C1 segment of cervical spinal cord (tissue), 14 donors: ENCODE results near the gene DENND4C.
"Not testable (repeated sequence)": the region's sequence is repeated elsewhere in the genome, so short reads cannot be mapped to it uniquely, and the experiment has no call there.

Source experiments
- DNase-seq, 14 donors: peaks; one replicate each; lab custom pipeline; 2025; lab: John Stamatoyannopoulos, UW

DENND4C gene

DNA sequence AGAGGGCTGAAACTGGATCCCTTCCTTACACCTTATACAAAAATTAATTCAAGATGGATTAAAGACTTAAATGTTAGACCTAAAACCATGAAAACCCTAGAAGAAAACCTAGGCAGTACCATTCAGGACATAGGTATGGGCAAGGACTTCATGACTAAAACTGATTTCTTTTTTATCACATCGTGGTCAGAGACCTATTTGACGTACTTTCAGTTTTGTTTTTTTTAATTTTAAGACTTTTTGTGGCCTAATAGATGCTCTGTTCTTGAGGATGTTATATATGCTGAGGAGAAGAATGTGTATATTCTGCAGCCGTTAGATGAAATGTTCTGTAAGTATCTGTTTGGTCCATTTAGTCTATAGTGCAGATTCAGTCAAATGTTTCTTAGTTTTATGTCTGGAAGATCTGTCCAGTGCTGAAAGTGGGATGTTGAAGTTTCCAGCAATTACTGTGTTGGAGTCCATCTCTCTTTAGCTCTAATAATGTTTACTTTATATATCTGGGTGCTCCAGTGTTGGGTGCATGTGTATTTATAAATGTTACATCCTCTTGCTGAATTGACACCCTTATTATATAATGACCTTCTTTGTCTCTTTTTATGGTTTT is 36.4 kb downstream of the DENND4C start:
- not testable (repeated sequence) for DNase-seq

DNA sequence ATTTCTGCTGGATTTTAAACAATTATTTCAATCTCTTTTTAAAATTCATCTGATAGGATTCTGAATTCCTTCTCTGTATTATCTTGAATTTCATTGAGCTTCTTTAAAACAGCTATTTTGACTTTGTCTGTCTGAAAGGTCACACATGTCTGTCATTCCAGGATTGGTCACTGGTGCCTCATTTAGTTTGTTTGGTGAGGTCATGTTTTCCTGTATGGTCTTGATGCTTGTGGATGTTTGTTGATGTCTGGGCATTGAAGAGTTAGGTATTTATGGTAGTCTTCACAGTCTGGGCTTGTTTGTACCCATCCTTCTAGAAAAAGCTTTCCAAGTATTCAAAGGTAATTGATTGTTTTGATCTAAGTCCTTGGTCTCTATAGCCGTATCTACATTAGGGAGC is 39.1 kb downstream of the DENND4C start:
- DNase-seq = no peak

DNA sequence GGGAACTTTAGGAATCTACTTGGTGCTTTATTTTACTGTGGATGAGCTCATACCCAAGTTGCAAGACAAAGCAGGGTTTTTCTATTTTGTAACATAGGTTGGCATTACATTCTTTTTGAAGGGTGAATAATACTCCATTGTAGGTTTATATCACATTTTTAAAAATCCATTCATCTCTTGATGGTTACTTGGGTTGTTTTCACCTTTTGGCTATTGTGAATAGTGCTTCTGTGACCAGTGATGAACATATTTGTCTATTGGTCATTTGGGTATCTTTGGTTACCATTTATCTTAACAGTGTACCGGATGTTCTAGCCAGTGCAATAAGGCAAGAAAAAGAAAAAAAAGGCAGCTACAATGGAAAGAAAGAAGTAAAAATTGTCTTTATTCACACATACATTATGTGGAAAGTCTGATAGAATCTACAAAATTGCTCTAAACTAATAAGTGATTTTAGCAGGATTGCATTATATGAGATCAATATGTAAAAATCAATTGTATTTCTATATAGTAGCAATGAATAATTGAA is 40.0 kb downstream of the DENND4C start:
- DNase-seq = no peak

DNA sequence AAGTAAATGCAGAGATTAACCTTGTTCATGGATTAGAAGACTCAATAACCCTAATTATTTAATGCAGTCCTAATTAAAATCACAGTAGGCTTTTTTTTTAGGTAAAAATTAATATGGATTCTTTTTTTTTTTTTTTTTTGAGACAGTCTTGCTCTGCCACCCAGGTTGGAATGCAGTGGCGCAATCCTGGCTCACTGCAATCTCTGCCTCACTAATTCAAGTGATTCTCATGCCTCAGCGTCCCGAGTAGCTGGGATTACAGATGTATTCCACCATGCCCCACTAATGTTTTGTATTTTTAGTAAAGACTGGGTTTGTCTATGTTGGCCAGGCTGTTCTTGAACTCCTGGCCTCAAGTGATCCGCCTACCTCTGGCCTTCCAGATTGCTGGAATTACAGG is 40.6 kb downstream of the DENND4C start:
- DNase-seq = no peak

DNA sequence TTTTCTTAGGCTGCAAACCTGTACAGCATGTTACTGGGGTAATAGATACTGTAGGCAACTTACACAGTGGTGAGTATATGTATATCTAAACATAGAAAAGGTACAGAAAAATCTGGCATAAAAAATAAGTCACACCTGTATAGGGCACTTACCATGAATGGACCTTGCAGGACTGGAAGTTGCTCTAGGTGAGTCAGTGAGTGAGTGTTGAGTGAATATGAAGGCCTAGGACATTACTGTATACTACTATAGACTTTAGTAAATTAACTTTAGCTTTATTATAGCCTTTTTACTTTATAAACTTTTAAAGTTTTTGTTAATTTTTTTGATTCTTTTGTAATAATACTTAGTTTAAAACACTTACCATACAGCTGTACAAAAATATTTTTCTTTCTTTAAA is 51.3 kb downstream of the DENND4C start:
- DNase-seq = no peak

DNA sequence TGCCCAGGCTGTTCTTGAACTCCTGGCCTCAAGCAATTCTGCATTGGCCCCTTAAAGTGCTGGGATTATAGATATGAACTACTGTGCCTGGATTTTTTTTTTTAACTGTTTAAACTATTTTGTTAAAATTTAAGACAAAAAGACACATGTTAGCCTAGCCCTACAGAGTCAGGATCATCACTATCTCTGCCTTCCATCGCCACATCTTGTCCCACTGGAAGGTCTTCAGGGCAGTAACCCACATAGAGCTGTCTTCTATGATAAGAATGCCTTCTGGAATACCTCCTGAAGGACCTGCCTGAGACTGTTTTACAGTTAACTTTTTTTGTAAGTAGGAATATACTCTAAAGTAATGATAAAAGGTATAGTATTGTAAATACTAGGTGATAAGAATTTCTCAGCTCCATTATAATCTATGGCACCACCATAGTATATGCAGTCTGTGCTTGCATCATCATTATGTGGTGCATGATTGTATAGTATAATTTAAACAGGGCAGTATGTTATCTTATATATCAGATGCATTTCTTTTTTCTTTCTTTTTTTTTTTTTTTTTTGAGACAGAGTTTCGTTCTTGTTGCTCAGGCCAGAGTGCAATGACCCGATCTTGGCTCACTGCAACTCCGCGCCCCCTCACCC is 52.7 kb downstream of the DENND4C start:
- DNase-seq = no peak

DNA sequence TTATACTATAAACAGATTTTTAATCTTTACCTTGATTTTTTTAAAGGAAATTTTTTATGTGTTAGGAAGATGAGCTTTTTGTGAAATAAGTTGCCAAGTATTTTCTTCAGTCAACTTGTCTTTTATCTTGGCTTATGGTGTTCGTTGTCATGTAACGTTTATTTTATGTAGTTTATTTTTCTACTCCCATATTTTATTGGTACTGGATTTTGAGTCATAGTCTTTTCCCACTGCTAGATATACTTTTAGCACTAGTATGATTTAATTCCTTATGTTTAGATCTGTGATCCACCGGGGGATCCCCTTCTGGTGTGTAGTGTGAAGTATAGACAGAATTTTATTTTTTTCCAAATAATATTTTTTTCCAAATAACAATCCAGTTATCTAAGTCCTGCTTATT is 54.2 kb downstream of the DENND4C start:
- DNase-seq = no peak

DNA sequence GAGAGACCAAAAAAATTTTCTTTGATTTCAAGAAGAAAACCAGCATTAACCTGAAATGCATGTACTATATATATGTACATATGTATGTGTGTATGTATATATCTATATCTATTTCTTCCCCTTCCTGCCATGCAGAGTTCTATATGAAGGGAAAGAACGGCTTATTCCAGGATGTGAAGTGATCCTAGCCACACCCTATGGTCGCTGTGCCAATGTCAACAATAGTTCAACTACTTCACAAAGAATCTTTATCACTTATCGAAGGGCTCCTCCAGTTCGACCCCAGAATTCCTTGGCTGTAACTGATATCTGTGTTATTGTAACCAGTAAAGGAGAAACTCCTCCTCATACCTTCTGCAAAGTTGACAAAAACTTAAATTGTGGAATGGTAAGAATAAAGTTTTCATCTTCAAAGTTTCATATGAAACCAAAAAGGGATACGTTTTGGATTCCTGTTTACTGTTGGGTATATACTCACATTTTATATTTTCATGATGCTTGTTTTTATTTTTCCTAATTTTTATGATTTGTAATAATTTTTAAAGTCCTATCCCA is 56.2 kb downstream of the DENND4C start:
- DNase-seq = no peak

DNA sequence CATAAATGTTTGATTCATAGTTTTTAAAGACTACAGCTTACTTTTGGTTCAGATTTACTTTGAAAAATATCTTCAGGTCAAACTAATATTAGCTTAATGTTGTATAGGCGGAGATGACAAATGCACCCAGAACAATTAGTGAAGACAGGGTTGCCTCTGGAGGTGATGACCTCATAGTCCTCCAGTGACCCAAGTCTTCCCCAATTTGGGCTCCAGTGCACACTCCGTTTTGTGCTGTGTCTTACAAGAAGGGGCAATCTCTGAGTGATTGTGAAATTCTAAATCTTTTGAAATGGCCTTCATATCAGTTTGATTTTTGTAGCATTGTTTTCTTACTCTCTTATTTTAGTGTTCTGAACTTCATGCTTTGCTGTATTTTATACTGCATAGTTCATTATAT is 57.6 kb downstream of the DENND4C start:
- DNase-seq = no peak

DNA sequence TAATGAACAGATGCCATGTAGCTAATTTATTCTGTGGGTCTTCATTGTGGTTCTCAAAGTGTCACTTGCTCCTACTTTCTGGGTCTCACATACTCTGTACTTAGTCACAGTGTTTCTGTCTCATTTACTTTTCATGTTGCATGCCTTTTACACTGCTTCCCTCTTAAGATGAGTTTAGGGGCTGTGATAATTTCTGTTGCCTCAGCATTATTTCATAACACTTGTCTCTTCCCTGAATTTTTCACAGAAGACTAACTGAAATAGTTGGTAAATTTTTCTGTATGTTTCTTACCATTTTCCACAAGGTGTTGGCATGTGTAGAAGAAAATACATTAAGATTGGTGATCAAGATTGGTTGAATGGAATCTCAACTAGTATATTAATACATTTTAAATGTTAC is 59.6 kb downstream of the DENND4C start:
- no peak for DNase-seq

DNA sequence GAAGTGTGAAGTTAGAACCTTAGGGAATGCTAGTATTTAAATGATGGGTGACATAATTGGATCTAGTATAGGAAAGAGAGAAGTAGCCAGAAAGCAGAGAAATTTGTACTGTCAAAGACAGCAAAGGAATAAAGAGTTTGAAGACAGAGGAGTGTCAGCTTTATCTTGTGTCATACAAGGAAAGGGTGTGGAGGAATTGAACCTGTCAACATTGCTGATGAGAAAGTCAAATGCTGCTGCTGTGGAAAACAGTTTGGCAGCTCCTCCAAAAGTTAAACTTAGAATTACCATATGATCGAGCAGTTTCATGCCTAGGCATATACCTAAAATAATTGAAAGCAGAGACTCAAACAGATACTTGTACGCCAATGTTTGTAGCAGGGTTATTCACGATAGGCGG is 63.7 kb downstream of the DENND4C start:
- no peak for DNase-seq

DNA sequence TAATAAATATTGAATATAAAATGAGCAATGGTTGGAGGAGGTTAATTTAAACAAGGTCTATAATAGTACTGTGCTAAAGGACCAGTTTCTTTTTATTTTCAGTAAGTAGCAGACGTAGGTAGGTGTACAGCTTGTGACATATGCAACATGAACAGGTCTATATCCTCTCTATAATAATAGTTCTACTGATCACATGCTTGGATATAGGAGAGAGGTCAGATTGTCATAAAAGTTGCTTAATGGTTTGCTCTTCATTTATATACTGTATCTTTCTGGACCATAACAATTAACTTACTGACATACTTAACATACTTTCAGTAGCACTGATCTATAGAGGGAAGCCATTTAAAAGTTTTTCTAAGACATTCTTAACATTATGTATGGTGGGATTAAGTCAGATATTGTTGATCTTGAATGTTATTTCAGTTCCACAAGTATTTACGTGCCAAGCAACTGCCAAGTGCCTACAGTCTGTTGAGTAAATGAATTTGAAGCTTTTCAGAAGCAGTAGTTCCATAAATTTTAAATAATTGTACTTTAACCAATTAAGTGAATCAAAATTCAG is 68.0 kb downstream of the DENND4C start:
- no peak for DNase-seq

DNA sequence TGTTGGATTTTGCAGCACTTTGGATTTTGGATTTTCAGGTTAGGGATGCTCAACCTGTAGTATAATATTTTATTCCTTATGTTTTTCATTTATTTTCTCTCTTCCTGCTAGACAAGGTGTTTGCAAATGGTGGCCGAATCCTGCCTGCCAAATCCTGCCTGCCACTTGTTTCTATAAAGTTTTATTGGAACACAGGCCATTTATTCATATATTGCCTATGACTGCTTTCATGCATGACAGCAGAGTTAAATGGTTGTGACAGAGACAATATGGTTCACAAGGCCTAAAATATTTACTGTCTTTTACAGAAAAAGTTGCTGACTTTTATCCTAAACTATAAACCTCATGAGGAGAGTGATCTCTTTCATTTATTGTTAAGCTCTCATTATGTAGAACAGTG is 72.7 kb downstream of the DENND4C start:
- no peak for DNase-seq

DNA sequence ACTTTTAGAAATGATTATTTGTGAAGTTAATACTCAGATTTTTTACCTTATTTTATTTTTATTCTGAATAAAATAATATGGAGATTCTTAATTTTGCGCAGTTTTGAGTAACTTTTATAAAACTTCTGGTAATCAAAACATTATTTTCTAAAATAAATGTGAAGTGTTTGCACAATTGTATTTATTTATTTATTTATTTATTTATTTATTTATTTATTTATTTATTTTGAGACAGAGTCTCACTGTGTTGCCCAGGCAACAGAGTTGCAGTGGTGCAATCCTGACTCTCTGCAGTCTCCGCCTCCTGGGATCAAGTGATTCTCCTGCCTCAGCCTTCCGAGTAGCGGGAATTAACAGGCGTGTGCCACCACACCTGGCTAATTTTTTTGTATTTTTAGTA is 76.1 kb downstream of the DENND4C start:
- no peak for DNase-seq

DNA sequence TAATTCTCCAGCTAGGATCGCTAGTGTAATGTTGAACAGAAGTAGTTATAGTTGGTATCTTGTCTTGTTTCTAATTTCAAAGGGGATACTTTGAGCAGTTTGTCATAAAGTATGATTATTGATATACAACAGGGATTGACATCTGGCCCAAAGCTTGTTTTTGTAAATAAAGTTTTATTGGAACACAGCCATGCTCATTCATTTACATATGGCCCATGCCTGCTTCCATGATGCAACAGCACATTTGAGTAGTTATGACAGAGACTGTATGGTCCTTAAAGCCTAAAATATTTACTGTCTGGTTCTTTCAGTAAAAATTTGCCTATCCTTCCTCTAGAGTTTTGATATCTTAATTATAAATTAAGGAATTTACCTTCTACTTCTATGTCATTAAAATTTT is 79.8 kb downstream of the DENND4C start:
- no peak for DNase-seq

DNA sequence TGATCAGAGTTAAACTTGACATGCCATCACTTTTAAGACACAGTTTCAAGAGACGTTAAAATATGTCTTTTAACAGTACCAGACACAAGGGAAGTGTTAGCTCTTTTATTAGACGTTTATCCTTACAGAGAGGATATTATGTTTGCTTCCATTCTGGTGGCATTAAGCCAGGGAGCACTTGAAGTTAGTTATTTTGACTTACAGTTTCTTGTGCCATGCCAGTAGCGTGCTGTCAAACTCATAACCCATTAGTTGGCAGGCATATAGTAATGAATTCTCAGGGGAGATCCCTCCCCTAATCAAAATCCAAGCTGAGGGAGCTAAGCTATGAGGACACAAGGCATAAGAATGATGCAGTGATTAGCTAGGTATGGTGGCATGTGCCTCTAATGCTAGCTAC is 83.1 kb downstream of the DENND4C start:
- DNase-seq = no peak

DNA sequence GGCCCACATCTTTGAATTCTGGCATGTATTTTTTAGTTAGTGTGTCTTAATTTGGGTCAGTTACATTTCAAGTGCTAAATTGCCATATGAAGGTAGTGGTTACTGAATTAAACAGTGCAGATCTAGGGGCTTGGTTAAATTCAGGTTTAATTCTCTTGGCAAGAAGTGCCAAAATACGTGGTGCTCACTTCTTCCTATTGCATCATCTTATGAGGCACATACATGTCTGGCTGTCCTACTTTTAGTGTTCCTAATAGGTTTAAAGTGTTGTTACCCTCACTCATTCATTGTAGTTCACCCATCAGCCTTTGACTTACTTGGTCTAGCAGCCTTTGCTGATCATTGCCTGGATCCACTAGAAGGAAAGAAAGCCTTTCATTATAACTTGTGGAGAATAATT is 90.0 kb downstream of the DENND4C start:
- no peak for DNase-seq

DNA sequence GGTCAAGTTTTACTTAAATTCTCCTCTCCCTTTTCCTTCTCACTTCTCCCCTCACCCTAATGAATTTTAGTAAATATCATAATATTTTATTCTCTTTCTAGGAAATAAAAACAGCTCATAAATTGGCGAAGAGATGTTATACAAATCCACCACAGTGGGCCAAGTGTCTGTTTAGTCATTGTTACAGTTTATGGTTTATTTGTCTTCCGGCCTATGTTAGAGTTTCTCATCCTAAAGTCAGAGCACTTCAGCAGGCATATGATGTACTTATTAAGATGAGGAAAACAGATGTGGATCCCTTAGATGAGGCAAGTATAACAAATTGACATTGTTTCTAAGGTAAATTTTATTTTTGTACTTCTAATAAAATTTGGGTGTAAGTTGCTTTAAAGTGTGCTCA is 101.4 kb downstream of the DENND4C start:
- DNase-seq = no peak

DNA sequence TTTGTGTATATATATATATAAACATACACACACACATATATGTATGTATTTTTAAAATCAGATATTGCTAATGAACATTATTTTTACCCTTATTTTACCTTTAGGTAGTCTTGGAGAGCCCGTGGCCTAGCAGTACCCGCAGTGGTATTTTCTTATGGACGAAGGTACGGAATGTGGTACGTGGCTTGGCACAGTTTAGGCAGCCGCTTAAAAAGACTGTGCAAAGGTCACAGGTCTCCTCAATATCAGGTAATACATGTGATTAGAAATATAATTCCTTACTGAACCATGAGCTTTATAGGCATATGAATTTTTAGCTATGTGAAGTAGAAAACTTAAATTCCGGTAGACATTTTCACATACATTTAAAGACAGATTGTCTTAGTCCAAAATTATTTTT is 105.7 kb downstream of the DENND4C start:
- no peak for DNase-seq

DNA sequence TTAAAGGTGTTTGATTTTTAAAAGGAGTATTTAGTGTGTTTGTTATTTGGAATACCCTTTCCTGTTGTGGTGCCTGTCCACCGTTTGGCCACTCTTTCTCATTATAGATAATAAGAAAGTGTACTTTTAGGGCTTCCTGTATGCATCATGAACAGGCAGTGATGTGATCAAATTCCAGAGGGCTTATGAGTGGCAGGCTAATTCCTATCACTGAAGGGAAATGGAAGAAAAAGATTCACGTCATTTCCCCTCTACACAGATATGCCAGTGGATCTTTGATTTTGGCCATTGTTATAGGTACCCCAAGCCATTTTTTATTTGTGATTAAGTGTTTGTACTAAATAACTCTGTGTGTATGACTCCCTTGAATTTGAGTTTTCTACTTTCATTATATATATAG is 112.5 kb downstream of the DENND4C start:
- no peak for DNase-seq

DNA sequence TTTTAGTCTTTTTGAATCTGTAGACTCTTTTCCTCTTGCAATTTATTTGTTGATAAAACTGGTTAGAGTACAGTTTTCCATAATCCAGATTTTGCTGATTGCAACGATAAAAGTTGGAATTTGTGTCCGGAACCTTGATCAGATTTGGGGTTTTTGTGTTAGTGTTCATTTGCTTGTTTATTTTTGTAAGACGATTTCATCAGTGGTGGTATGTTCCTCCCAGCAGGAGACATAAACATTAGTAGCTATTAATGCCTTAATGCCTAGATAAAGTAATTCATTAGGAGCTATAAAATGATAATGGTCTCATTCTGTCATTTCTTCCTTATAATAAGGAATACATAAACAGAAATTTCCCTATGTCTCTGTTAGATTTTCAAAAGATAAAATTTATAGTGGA is 128.2 kb downstream of the DENND4C start:
- DNase-seq = no peak

DNA sequence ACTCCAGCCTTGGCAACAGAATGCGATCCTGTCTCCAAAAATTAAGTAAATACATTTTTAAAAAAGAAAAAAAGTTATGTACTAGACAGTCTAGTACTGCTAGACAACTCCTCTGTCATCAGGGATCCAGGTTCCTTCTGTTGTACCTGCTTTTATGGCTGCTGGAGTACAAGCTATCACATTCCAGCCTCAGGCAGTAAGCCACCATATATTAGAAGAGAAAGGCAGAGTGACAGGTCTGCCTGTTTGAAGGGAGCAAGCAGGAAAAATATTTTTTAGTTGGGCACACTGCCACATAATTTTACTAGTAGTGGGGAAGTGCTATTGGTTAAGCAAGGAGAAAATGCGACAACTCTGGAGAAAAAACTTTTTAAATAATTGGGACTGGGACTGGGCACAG is 138.6 kb downstream of the DENND4C start:
- no peak for DNase-seq

DNA sequence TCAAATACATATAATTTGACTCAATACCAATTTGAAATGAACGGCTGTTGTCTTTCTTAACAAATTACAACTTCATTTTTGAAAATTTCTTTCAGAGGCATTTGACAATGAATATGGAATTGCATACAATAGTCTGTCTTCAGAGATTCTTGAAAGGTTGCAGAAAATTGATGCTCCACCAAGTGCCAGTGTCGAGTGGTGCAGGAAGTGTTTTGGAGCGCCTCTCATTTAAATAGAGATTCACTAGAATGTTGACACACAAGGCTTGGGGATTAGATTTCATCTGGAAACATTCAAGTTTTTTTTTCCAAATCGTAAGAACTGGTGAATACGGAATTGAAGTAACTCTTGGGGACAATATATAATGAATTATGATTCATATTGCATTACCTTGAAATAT is 141.4 kb downstream of the DENND4C start:
- DNase-seq = no peak
